Mesendoderm (in vitro differentiated cells): ENCODE results near the gene PIAS4.

ENCODE experiments used
- DNase-seq: peaks from one replicate; pipeline ENCODE4 v3.0.0; 2013
- H2AK5ac ChIP-seq: 2 replicates; pipeline ENCODE4 v1.6.1; 2013; ENCODE audit warnings: low read length, inconsistent platforms
- H2BK120ac ChIP-seq: 2 replicates; pipeline ENCODE4 v1.6.1; 2013; ENCODE audit warnings: low read depth, mild to moderate bottlenecking, low read length, moderate library complexity, mixed read lengths
- H2BK15ac ChIP-seq: replicated peaks from 2 replicates; pipeline ENCODE4 v1.6.1; 2013; ENCODE audit warnings: low read depth, mild to moderate bottlenecking, moderate library complexity
- H2BK5ac ChIP-seq: 2 replicates; pipeline ENCODE4 v1.6.1; 2013; ENCODE audit warnings: low read length, inconsistent platforms
- H3K18ac ChIP-seq: 2 replicates; pipeline ENCODE4 v1.6.1; 2013; ENCODE audit warnings: mild to moderate bottlenecking, low read length, mixed read lengths
- H3K23ac ChIP-seq: one replicate; pipeline ENCODE4 v1.6.1; 2013; ENCODE audit warnings: low read length
- H3K27ac ChIP-seq: 2 replicates; pipeline ENCODE4 v1.5.1; 2013; ENCODE audit warnings: low read depth, mild to moderate bottlenecking, inconsistent platforms, low read length, moderate library complexity
- H3K27me3 ChIP-seq: 2 replicates; pipeline ENCODE4 v1.6.1; 2013; ENCODE audit warnings: low read length, control low read depth, mild to moderate bottlenecking, inconsistent platforms; ENCODE audit not compliant: insufficient read depth, poor library complexity
- H3K36me3 ChIP-seq: 2 replicates; pipeline ENCODE4 v1.6.1; 2013; ENCODE audit warnings: low read length, inconsistent platforms; ENCODE audit not compliant: control insufficient read depth, insufficient read depth
- H3K4ac ChIP-seq: one replicate; pipeline ENCODE4 v1.6.1; 2013; ENCODE audit warnings: low read depth, mild to moderate bottlenecking, low read length, moderate library complexity
- H3K4me1 ChIP-seq: 2 replicates; pipeline ENCODE4 v1.6.1; 2013; ENCODE audit warnings: low read depth, low read length, inconsistent platforms; ENCODE audit not compliant: control insufficient read depth
- H3K4me2 ChIP-seq: 2 replicates; pipeline ENCODE4 v1.6.1; 2013; ENCODE audit warnings: low read length
- H3K4me3 ChIP-seq: 2 replicates; pipeline ENCODE4 v1.5.1; 2013; ENCODE audit warnings: mild to moderate bottlenecking, low read length
- H3K56ac ChIP-seq: one replicate; pipeline ENCODE4 v1.6.1; 2013; ENCODE audit warnings: low read length
- H3K79me1 ChIP-seq: 2 replicates; pipeline ENCODE4 v1.6.1; 2013; ENCODE audit warnings: low read length, inconsistent platforms
- H3K79me2 ChIP-seq: 2 replicates; pipeline ENCODE4 v1.6.1; 2013; ENCODE audit warnings: mild to moderate bottlenecking, low read length; ENCODE audit not compliant: control insufficient read depth, insufficient read depth
- H3K9ac ChIP-seq: 2 replicates; pipeline ENCODE4 v1.6.1; 2013; ENCODE audit warnings: low read length, inconsistent platforms
- H4K5ac ChIP-seq: one replicate; pipeline ENCODE4 v1.6.1; 2013; ENCODE audit warnings: low read length
- H4K8ac ChIP-seq: one replicate; pipeline ENCODE4 v1.6.1; 2013; ENCODE audit warnings: low read depth, mild to moderate bottlenecking, control low read depth, low read length, moderate library complexity
- WGBS: extraction: QIAGEN DNeasy Blood & Tissue Kit; methylation state at CpG from one replicate; pipeline ENCODE4 v1.1.7; 2013; ENCODE audit warnings: low lambda C conversion rate, missing lambda C conversion rate; ENCODE audit not compliant: insufficient coverage; ENCODE audit errors: extremely low coverage; 5-methylcytosine and 5-hydroxymethylcytosine counted together

PIAS4 gene

DNA sequence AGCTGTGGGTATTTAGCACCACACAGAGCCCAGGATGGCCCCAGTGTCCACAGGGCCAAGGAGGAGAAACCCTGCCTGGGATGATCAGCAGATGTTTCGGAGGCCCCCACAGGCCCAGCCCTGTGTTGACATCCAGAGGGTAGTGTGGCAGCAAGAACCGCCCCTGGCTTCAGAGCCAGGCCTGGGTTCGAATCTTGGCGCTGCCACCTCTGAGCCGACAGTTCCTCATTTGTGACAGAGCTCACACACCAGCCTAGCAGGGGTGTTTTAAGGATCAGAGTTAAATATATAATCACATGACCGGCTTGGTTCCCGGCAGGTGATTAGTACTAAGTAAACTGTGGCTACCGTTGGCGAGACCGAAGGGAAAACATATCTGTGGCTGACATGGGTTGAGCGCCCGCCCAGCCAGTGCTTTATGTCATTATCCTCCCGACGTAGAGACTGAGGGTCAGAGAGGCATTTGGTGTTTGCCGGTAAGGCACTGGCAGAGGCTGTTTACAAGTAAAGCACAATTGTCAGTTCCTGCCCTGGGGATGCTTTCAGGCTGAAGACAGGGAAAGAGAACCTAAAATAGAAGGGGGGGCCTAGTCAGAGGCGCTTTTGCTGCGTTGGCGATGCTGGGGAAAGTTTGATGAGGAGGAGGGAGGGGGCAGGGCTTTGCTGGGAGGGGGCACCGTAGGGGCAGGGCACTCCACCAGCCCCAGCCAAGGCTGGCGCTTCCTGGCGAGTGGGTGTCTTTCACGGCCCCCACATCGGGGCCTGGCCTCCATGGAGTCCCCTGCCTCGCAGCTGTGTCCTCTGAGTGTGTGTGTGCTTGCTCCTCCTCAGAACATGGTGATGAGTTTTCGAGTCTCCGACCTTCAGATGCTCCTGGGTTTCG, 4.8 kb downstream of the PIAS4 start:
- no peaks in the 10 kb centered on the region for H3K4me1 ChIP-seq

DNA sequence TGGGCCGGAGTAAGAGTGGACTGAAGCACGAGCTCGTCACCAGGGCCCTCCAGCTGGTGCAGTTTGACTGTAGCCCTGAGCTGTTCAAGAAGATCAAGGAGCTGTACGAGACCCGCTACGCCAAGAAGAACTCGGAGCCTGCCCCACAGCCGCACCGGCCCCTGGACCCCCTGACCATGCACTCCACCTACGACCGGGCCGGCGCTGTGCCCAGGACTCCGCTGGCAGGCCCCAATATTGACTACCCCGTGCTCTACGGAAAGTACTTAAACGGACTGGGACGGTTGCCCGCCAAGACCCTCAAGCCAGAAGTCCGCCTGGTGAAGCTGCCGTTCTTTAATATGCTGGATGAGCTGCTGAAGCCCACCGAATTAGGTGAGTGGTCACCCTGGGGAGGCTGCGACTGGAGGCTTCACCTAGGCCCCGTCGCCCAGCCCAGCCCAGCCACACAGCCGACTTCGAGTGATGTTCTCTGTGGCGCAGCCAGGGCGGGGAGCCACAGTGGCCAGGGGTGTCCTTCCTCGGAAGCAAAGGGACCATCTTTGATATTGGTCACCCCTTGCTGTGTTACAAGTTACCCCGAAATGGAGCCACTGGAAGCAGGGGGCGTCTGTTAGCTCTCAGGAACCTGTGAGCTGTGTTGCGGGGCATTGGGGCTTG, 5.6 kb downstream of the PIAS4 start:
- Histone ChIP-seq H3K4me1 (no peaks in the 10 kb centered on the region), H2BK120ac (no peak overlapping the region), H3K79me2 (peaks cover 35% of the 10 kb centered on the region), H3K56ac (no peak overlapping the region), H3K79me1 (peaks cover 22% of the 10 kb centered on the region), H3K18ac (no peak overlapping the region), H3K4ac (no peak overlapping the region), H3K23ac (no peak overlapping the region), H3K27me3 (no peaks in the 10 kb centered on the region), H2BK5ac (no peak overlapping the region), H3K9ac (no peak overlapping the region), H3K27ac (no peak overlapping the region), H2AK5ac (no peak overlapping the region), H3K4me3 (no peak overlapping the region), H4K8ac (no peak overlapping the region), H4K5ac (no peak overlapping the region), H2BK15ac (no peak overlapping the region), H3K36me3 (peaks cover 2% of the 10 kb centered on the region), H3K4me2 (no peak overlapping the region)
- no CpG with 5 or more reads among the region's 33 CpGs for WGBS
- no peak for DNase-seq

More for the DNA sequence above, 4.8 kb downstream of the PIAS4 start:
- no peak overlapping the region for H2BK15ac ChIP-seq
- no peak overlapping the region for H3K23ac ChIP-seq
- H3K79me2 ChIP-seq: peaks cover 38% of the 10 kb centered on the region
- H3K27me3 ChIP-seq: no peaks in the 10 kb centered on the region
- H3K27ac ChIP-seq: no peak overlapping the region
- DNase-seq: no peak
- no peak overlapping the region for H2AK5ac ChIP-seq
- peaks cover 2% of the 10 kb centered on the region for H3K36me3 ChIP-seq
- no peak overlapping the region for H3K4me2 ChIP-seq
- H3K4me3 ChIP-seq: no peak overlapping the region
- H2BK5ac ChIP-seq: no peak overlapping the region
- H3K9ac ChIP-seq: no peak overlapping the region
- H2BK120ac ChIP-seq: no peak overlapping the region
- H3K79me1 ChIP-seq: peaks cover 23% of the 10 kb centered on the region
- no peak overlapping the region for H3K4ac ChIP-seq
- H4K8ac ChIP-seq: no peak overlapping the region
- H3K18ac ChIP-seq: no peak overlapping the region
- no peak overlapping the region for H3K56ac ChIP-seq
- WGBS: no CpG with 5 or more reads among the region's 27 CpGs
- H4K5ac ChIP-seq: no peak overlapping the region

DNA sequence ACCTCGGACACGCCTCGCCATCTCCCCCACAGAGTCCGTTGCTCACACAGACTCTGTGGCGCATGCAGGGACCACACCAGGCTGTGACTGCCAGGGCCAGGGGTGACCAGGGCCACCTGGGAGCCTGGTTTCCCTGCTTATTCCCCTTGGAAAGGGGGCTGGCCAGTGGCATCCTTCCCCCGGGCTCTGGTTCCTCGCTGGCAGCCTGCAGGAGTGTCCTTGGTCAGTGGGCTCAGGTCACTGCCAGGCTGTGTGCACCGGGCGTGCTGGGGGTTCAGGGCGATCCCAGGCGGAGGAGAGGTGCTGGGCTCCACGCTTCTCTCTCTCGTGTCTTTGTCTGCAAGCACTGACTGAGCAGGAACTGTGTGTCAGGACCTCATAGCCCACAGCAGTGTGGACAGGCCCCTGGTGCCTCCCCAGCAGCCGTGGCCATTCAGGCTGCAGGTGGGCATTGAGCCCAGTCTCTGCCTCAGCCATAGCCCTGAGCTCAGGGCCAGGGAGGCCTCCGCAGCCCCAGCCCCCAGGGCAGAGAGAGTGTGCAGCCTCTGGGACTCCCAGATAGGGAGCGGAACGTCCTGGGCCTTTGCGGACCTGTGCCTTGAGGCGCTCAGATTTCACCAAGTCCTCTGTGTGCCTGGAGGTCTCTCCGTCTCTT, 6.5 kb downstream of the PIAS4 start:
- H3K4ac ChIP-seq: no peak overlapping the region
- DNase-seq: no peak
- no peak overlapping the region for H3K4me2 ChIP-seq
- H2BK120ac ChIP-seq: no peak overlapping the region
- H2BK5ac ChIP-seq: no peak overlapping the region
- no peak overlapping the region for H3K18ac ChIP-seq
- no peak overlapping the region for H4K8ac ChIP-seq
- no peak overlapping the region for H3K4me3 ChIP-seq
- H3K79me1 ChIP-seq: peaks cover 18% of the 10 kb centered on the region
- H3K79me2 ChIP-seq: peaks cover 30% of the 10 kb centered on the region
- no peak overlapping the region for H2AK5ac ChIP-seq
- H3K23ac ChIP-seq: no peak overlapping the region
- H3K56ac ChIP-seq: no peak overlapping the region
- no peak overlapping the region for H3K9ac ChIP-seq
- WGBS: no CpG with 5 or more reads among the region's 20 CpGs
- H3K36me3 ChIP-seq: peaks cover 2% of the 10 kb centered on the region
- H3K4me1 ChIP-seq: no peaks in the 10 kb centered on the region
- no peak overlapping the region for H4K5ac ChIP-seq
- H2BK15ac ChIP-seq: no peak overlapping the region
- no peaks in the 10 kb centered on the region for H3K27me3 ChIP-seq
- H3K27ac ChIP-seq: no peak overlapping the region

DNA sequence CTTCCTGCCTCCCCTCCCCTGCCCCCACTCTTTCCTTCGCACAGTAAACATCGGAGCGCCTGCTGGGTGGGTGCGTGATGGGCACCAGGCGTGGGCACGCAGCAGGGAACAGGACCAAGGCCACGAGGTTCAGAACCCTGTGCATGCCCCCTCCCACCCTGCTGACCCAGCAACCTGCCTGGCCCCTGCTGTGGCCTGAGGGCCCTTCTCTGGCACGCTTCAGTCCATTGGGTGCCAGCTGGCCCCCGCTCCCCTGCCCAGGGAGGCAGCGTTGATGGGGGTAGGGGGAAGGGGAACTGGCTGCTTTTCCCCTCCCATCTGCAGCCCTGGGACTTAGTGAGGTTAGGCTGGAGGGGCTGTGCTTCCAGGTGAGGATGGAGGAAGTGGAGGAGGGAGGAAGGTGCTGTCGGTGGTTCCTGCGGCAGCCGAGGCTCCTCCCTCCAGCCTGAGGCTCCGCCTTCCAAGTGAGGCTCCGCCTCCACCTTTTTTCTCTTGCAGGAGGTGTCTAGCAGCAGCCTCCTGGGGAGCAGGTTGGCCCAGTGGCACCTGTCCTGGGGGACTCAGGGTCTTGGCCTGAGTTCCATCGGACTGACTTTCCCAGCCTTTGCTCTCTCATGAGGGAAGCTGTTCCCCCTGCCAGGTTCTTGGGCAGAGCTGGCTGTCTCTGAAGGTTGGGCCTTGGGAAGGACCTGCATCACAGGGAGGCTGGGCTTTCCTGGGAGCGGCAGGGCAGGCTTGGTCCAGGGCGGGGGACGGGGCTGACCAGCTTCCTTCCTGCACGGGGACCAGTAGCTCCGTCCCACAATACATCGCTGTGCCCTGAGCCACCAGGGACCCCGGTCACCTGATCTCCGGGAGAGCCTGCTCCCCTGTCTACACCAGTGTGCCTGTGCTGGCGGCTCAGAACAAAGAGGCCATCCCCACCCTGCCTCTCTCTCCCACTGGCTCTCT, 7.3 kb downstream of the PIAS4 start:
- peaks cover 22% of the 10 kb centered on the region for H3K79me2 ChIP-seq

DNA sequence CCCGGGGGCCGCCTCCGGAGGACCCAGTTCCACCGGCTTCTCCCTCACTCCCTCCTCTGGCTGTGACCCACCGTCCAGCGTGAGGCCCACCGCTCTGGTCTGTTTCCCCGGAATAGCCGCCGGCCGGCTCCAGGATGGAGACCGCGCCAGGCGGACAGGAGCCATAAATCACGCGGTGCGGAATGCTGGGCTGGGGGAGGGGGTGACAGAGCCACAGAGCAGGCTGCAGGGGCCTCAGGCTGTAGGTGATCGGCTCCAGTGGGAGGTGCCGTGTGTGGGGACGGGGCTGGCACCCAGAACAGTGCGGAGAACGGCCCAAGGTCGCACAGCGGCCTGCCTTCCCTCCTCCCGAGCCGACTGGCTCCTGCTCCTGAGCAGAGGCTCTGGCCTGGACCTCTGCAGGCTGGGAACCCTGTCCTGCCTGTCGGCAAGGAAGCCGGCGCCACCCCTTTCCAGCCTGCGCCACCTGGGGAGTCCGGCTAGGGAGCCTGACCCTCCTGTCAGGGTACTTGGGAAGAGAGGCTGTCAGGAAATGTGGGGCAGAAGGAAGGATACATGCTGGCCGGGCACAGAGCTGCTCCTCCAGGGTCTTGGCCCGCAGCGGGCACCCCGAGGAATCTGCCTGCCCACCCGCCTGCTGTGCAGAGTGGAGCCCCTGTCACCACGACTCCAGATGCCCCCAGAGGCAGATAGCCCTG, 8.3 kb downstream of the PIAS4 start:
- Histone ChIP-seq H3K23ac (no peak overlapping the region), H3K4me2 (no peak overlapping the region), H3K4me1 (no peaks in the 10 kb centered on the region), H3K18ac (no peak overlapping the region), H2BK15ac (no peak overlapping the region), H4K8ac (no peak overlapping the region), H3K36me3 (peaks cover 2% of the 10 kb centered on the region), H2BK5ac (no peak overlapping the region), H3K79me2 (peaks cover 16% of the 10 kb centered on the region), H2BK120ac (no peak overlapping the region), H3K4me3 (no peak overlapping the region), H3K27me3 (no peaks in the 10 kb centered on the region), H3K9ac (no peak overlapping the region), H3K56ac (no peak overlapping the region), H2AK5ac (no peak overlapping the region), H3K27ac (no peak overlapping the region), H3K4ac (no peak overlapping the region), H3K79me1 (peaks cover 15% of the 10 kb centered on the region), H4K5ac (no peak overlapping the region)
- WGBS: no CpG with 5 or more reads among the region's 37 CpGs
- DNase-seq: no peak

More for the DNA sequence above, 7.3 kb downstream of the PIAS4 start:
- H4K8ac ChIP-seq: no peak overlapping the region
- no peak overlapping the region for H3K4ac ChIP-seq
- no peak overlapping the region for H3K23ac ChIP-seq
- no peak overlapping the region for H4K5ac ChIP-seq
- H3K18ac ChIP-seq: no peak overlapping the region
- H2BK120ac ChIP-seq: no peak overlapping the region
- no peak overlapping the region for H2AK5ac ChIP-seq
- H3K9ac ChIP-seq: no peak overlapping the region
- DNase-seq: peak; percentile 45
- H3K79me1 ChIP-seq: peaks cover 17% of the 10 kb centered on the region
- no CpG with 5 or more reads among the region's 25 CpGs for WGBS
- no peak overlapping the region for H2BK5ac ChIP-seq
- no peaks in the 10 kb centered on the region for H3K4me1 ChIP-seq
- no peak overlapping the region for H3K4me2 ChIP-seq
- no peak overlapping the region for H2BK15ac ChIP-seq
- peaks cover 2% of the 10 kb centered on the region for H3K36me3 ChIP-seq
- no peak overlapping the region for H3K27ac ChIP-seq
- no peaks in the 10 kb centered on the region for H3K27me3 ChIP-seq
- no peak overlapping the region for H3K4me3 ChIP-seq
- no peak overlapping the region for H3K56ac ChIP-seq
